IMR-90 (cell line): ENCODE results near the gene LEMD1. TPM values are rescaled to one million over a fixed set of nuclear protein-coding genes. Genes with fewer than 3 reads are reported as not detected.

Experiments
- ATAC-seq: fragments of 200-7000 bp; cut with Tn5 transposase; 2 replicates; pipeline ENCODE4 v1.9.1; 2020; ENCODE audit warnings: low read depth, mild to moderate bottlenecking, moderate library complexity
- BruUV-seq: library from RNA; stranded (reverse); fragments of 400-500 nt; replicated peaks from 2 replicates; lab custom pipeline; 2021; lab: Mats Ljungman, UMichigan
- CTCF ChIA-PET: fragments of 300-600 bp; formaldehyde crosslinking; extraction: SDS; loops from one replicate; lab custom pipeline; 2021; ENCODE audit warnings: antibody characterized with exemption; lab: Yijun Ruan, JAX
- POLR2A ChIA-PET: fragments of 300-600 bp; sonication (Branson Sonifier 250); formaldehyde crosslinking; loops from one replicate; lab custom pipeline; 2022; ENCODE audit warnings: antibody characterized with exemption; ENCODE audit not compliant: unreplicated experiment; lab: Charles Lee
- DNase-seq: peaks from one replicate; pipeline ENCODE4 v3.0.0; 2013
- H2AFZ ChIP-seq: replicated peaks from 2 replicates; pipeline ENCODE3; 2013; ENCODE audit warnings: low read length, mild to moderate bottlenecking; ENCODE audit not compliant: poor library complexity
- H2AK5ac ChIP-seq: 2 replicates; pipeline ENCODE4 v1.6.1; 2013; ENCODE audit warnings: low read depth, low read length, inconsistent platforms
- H2AK9ac ChIP-seq: replicated peaks from 2 replicates; pipeline ENCODE3; 2013; ENCODE audit warnings: mild to moderate bottlenecking, low read depth, low read length, moderate library complexity; ENCODE audit not compliant: poor library complexity
- H2BK120ac ChIP-seq: 2 replicates; pipeline ENCODE4 v1.6.1; 2013; ENCODE audit warnings: low read depth, low read length, inconsistent platforms
- H2BK15ac ChIP-seq: 3 replicates; pipeline ENCODE4 v1.6.1; 2013; ENCODE audit warnings: low read depth, low read length, inconsistent platforms
- H2BK20ac ChIP-seq: 2 replicates; pipeline ENCODE4 v1.6.1; 2013; ENCODE audit warnings: low read depth, mild to moderate bottlenecking, inconsistent platforms, low read length, moderate library complexity
- H2BK5ac ChIP-seq: 2 replicates; pipeline ENCODE4 v1.6.1; 2013; ENCODE audit warnings: mild to moderate bottlenecking, low read depth, low read length, inconsistent platforms; ENCODE audit not compliant: poor library complexity, severe bottlenecking
- H3K14ac ChIP-seq: replicated peaks from 2 replicates; pipeline ENCODE4 v1.6.1; 2013; ENCODE audit warnings: low read depth, low read length, inconsistent platforms
- H3K18ac ChIP-seq: 2 replicates; pipeline ENCODE4 v1.6.1; 2013; ENCODE audit warnings: low read depth, low read length, control low read depth
- H3K23ac ChIP-seq: 2 replicates; pipeline ENCODE4 v1.6.1; 2013; ENCODE audit warnings: low read depth, low read length, inconsistent platforms
- H3K27ac ChIP-seq: 2 replicates; pipeline ENCODE4 v1.5.1; 2013; ENCODE audit warnings: mild to moderate bottlenecking, control low read depth, low read length; ENCODE audit not compliant: insufficient read depth
- H3K27me3 ChIP-seq: 2 replicates; pipeline ENCODE4 v1.6.1; 2013; ENCODE audit warnings: low read length; ENCODE audit not compliant: control insufficient read depth, insufficient read depth
- H3K36me3 ChIP-seq: 2 replicates; pipeline ENCODE4 v1.6.1; 2013; ENCODE audit warnings: low read length, mixed read lengths; ENCODE audit not compliant: control insufficient read depth, insufficient read depth
- H3K4ac ChIP-seq: 2 replicates; pipeline ENCODE4 v1.6.1; 2013; ENCODE audit warnings: low read depth, low read length, inconsistent platforms
- H3K4me1 ChIP-seq: 2 replicates; pipeline ENCODE4 v1.6.1; 2013; ENCODE audit warnings: low read length, mixed read lengths; ENCODE audit not compliant: control insufficient read depth, insufficient read depth
- H3K4me2 ChIP-seq: 2 replicates; pipeline ENCODE4 v1.6.1; 2013; ENCODE audit warnings: low read depth, mild to moderate bottlenecking, control low read depth, low read length, moderate library complexity
- H3K4me3 ChIP-seq: 2 replicates; pipeline ENCODE4 v1.5.1; 2013; ENCODE audit warnings: low read depth, mild to moderate bottlenecking, control low read depth, low read length, moderate library complexity; ENCODE audit not compliant: insufficient read depth
- H3K56ac ChIP-seq: 2 replicates; pipeline ENCODE4 v1.6.1; 2013; ENCODE audit warnings: low read length, inconsistent platforms; ENCODE audit not compliant: insufficient read depth; ENCODE audit errors: extremely low read depth
- H3K79me1 ChIP-seq, 2 experiments: 2 replicates each; pipeline ENCODE4 v1.6.1; 2013; ENCODE audit warnings: low read length in 2 of 2, inconsistent platforms in 1 of 2, low read depth in 1 of 2
- H3K9ac ChIP-seq: 2 replicates; pipeline ENCODE4 v1.6.1; 2013; ENCODE audit warnings: low read depth, low read length, control low read depth
- H3K9me1 ChIP-seq: 2 replicates; pipeline ENCODE4 v1.6.1; 2013; ENCODE audit warnings: low read length, inconsistent platforms; ENCODE audit not compliant: insufficient read depth
- H3K9me3 ChIP-seq: 2 replicates; pipeline ENCODE4 v1.6.1; 2013; ENCODE audit warnings: low read length; ENCODE audit not compliant: control insufficient read depth, insufficient read depth
- H4K20me1 ChIP-seq: 2 replicates; pipeline ENCODE4 v1.6.1; 2013; ENCODE audit warnings: low read length, inconsistent platforms; ENCODE audit not compliant: insufficient read depth
- H4K5ac ChIP-seq: 2 replicates; pipeline ENCODE4 v1.6.1; 2013; ENCODE audit warnings: mild to moderate bottlenecking, low read depth, low read length, control low read depth
- H4K8ac ChIP-seq, 2 experiments: 2 replicates each; pipeline ENCODE4 v1.6.1; 2013; ENCODE audit warnings: low read depth in 2 of 2, low read length in 2 of 2, control low read depth in 1 of 2, inconsistent platforms in 1 of 2
- H4K91ac ChIP-seq: 2 replicates; pipeline ENCODE4 v1.6.1; 2013; ENCODE audit warnings: low read depth, low read length, inconsistent platforms; ENCODE audit not compliant: insufficient read depth
- BHLHE40 ChIP-seq: fragments of 150-350 bp; IDR thresholded peaks from 2 replicates; pipeline ENCODE4 v1.6.1; 2016; ENCODE audit warnings: mild to moderate bottlenecking, low read depth, low read length
- CEBPB ChIP-seq: IDR thresholded peaks from 2 replicates; pipeline ENCODE4 v1.6.1; 2012; ENCODE audit warnings: low read depth, low read length, improper control_type of control experiment
- CHD1 ChIP-seq: IDR thresholded peaks from 2 replicates; pipeline ENCODE4 v1.6.1; 2012; ENCODE audit warnings: low read depth, low read length, improper control_type of control experiment
- FOS ChIP-seq: fragments of 150-350 bp; IDR thresholded peaks from 2 replicates; pipeline ENCODE4 v1.6.1; 2016; ENCODE audit warnings: low read depth, low read length
- MAFK ChIP-seq: IDR thresholded peaks from 2 replicates; pipeline ENCODE4 v1.6.1; 2012; ENCODE audit warnings: low read depth, low read length, improper control_type of control experiment
- MAZ ChIP-seq: IDR thresholded peaks from 2 replicates; pipeline ENCODE4 v1.6.1; 2012; ENCODE audit warnings: low read depth, mild to moderate bottlenecking, low read length, improper control_type of control experiment, moderate library complexity, borderline replicate concordance
- MXI1 ChIP-seq: IDR thresholded peaks from 2 replicates; pipeline ENCODE4 v1.6.1; 2012; ENCODE audit warnings: low read depth, mild to moderate bottlenecking, low read length, moderate library complexity, borderline replicate concordance
- NFE2L2 ChIP-seq: fragments of 150-350 bp; IDR thresholded peaks from 2 replicates; pipeline ENCODE4 v1.6.1; 2016; ENCODE audit warnings: low read depth, mild to moderate bottlenecking, low read length
- POLR2A ChIP-seq: IDR thresholded peaks from 2 replicates; pipeline ENCODE4 v1.6.1; 2012; ENCODE audit warnings: mild to moderate bottlenecking, low read depth, low read length
- RAD21 ChIP-seq: IDR thresholded peaks from 2 replicates; pipeline ENCODE4 v1.6.1; 2012; ENCODE audit warnings: low read length, improper control_type of control experiment
- RCOR1 ChIP-seq: IDR thresholded peaks from 2 replicates; pipeline ENCODE4 v1.6.1; 2012; ENCODE audit warnings: mild to moderate bottlenecking, low read length, improper control_type of control experiment; ENCODE audit not compliant: insufficient replicate concordance
- RFX5 ChIP-seq: IDR thresholded peaks from 2 replicates; pipeline ENCODE4 v1.8.0; 2012; ENCODE audit warnings: low read depth, mild to moderate bottlenecking, low read length, moderate library complexity
- SMC3 ChIP-seq: fragments of 150-350 bp; IDR thresholded peaks from 2 replicates; pipeline ENCODE4 v1.6.1; 2016; ENCODE audit warnings: low read depth, mild to moderate bottlenecking, antibody characterized with exemption, low read length, moderate library complexity
- dilution Hi-C: fragments of 300-500 bp; cut with HindIII; formaldehyde crosslinking; loops from one replicate; pipeline ENCODE4 v1.14.3; 2018; ENCODE audit warnings: low sequenced_read_pairs; ENCODE audit not compliant: unreplicated experiment
- in situ Hi-C: fragments of 300-500 bp; cut with MboI; formaldehyde crosslinking; loops from 3 replicates; pipeline ENCODE4 v1.14.3; 2019; ENCODE audit warnings: low sequenced_read_pairs, inconsistent platforms, mixed read lengths
- intact Hi-C: fragments of 100-400 bp; cut with micrococcal nuclease; formaldehyde crosslinking; loops from 2 replicates; pipeline ENCODE4 v1.10.0; 2022
- polyA plus RNA-seq, 3 experiments: library from polyadenylated mRNA; depleted of rRNA; stranded (reverse); fragments of >200 nt; gene quantifications; 2 replicates each; pipeline ENCODE4 v1.2.3, GENCODE V29; 2012; ENCODE audit warnings: low replicate concordance in 1 of 3
- total RNA-seq: library from RNA; depleted of rRNA; stranded (reverse); fragments of >200 nt; gene quantifications from 2 replicates; pipeline ENCODE4 v1.2.3, GENCODE V29; 2012
- TF ChIP-seq, protein P1 (sequence below): fragments of 150-350 bp; IDR thresholded peaks from 2 replicates; pipeline ENCODE4 v1.6.1; 2016; ENCODE audit warnings: low read depth, mild to moderate bottlenecking, low read length, moderate library complexity, borderline replicate concordance
- TF ChIP-seq, protein P2 (sequence below): fragments of 150-350 bp; IDR thresholded peaks from 2 replicates; pipeline ENCODE4 v1.6.1; 2017; ENCODE audit warnings: mild to moderate bottlenecking, antibody characterized with exemption, low read length, low read depth
- TF ChIP-seq, protein P3 (sequence below): conservative IDR thresholded peaks from 2 replicates; pipeline ENCODE4 v1.5.1; 2012; ENCODE audit warnings: mild to moderate bottlenecking, low read depth, low read length, improper control_type of control experiment

LEMD1 gene
- total and polyA plus RNA-seq, 2 of the 4 experiments (the other 2 are of a cell fraction) = not detected

DNA sequence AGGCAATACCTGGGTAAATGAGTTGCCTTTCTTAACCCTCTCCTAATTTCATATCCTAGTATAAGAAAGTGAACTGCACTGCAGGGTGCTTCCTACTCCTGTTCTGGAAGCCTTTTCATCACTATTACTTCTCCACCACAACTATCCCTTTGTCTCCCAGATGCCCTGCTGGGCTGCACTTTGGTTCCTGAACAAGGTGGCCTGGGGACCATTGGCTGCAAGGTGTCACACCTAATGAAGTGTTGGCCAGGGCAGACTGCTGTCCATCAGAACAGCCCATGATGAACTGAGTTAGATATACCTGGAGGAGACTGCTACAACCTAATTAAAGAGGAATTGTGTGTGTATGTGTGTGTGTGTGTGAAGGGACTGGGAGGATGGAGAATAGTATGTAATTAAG, 63.3 kb downstream of the LEMD1 start:
- no peak overlapping the region for H3K4me2 ChIP-seq
- peaks cover 45% of the 10 kb centered on the region for H3K27me3 ChIP-seq
- TF ChIP-seq POLR2A (no peak), MXI1 (no peak), SMC3 (no peak), FOS (no peak), RAD21 (no peak), NFE2L2 (no peak), BHLHE40 (no peak), CEBPB (no peak), RCOR1 (no peak), CHD1 (no peak), MAZ (no peak), MAFK (no peak), RFX5 (no peak)
- TF ChIP-seq, protein P1, sequence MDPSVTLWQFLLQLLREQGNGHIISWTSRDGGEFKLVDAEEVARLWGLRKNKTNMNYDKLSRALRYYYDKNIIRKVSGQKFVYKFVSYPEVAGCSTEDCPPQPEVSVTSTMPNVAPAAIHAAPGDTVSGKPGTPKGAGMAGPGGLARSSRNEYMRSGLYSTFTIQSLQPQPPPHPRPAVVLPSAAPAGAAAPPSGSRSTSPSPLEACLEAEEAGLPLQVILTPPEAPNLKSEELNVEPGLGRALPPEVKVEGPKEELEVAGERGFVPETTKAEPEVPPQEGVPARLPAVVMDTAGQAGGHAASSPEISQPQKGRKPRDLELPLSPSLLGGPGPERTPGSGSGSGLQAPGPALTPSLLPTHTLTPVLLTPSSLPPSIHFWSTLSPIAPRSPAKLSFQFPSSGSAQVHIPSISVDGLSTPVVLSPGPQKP = no peak
- TF ChIP-seq, protein P2, sequence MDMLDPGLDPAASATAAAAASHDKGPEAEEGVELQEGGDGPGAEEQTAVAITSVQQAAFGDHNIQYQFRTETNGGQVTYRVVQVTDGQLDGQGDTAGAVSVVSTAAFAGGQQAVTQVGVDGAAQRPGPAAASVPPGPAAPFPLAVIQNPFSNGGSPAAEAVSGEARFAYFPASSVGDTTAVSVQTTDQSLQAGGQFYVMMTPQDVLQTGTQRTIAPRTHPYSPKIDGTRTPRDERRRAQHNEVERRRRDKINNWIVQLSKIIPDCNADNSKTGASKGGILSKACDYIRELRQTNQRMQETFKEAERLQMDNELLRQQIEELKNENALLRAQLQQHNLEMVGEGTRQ = no peak
- TF ChIP-seq, protein P3, sequence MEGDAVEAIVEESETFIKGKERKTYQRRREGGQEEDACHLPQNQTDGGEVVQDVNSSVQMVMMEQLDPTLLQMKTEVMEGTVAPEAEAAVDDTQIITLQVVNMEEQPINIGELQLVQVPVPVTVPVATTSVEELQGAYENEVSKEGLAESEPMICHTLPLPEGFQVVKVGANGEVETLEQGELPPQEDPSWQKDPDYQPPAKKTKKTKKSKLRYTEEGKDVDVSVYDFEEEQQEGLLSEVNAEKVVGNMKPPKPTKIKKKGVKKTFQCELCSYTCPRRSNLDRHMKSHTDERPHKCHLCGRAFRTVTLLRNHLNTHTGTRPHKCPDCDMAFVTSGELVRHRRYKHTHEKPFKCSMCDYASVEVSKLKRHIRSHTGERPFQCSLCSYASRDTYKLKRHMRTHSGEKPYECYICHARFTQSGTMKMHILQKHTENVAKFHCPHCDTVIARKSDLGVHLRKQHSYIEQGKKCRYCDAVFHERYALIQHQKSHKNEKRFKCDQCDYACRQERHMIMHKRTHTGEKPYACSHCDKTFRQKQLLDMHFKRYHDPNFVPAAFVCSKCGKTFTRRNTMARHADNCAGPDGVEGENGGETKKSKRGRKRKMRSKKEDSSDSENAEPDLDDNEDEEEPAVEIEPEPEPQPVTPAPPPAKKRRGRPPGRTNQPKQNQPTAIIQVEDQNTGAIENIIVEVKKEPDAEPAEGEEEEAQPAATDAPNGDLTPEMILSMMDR = no peak
- no peaks in the 10 kb centered on the region; the same call in 1 of the 2 replicates for H3K4me1 ChIP-seq
- no peak overlapping the region for H3K9ac ChIP-seq
- no peak overlapping the region for H3K23ac ChIP-seq
- no peaks in the 10 kb centered on the region for H3K9me1 ChIP-seq
- no peak overlapping the region for H2AFZ ChIP-seq
- no peak for DNase-seq
- no peak overlapping the region for H3K4ac ChIP-seq
- dilution Hi-C loops (no loop called here), intact Hi-C loops (loop anchor here (10.0 kb wide), 1 partner anchor 296 kb away; no protein-coding TSS in a partner anchor), in situ Hi-C loops (no loop called here)
- no peak overlapping the region for H4K8ac ChIP-seq
- H2AK9ac ChIP-seq = no peak overlapping the region
- no peak overlapping the region for H4K5ac ChIP-seq
- H3K79me1 ChIP-seq = no peaks in the 10 kb centered on the region
- H3K4me3 ChIP-seq = no peak overlapping the region
- H3K27ac ChIP-seq = no peak overlapping the region
- no peaks in the 10 kb centered on the region for H3K36me3 ChIP-seq
- H2BK5ac ChIP-seq = no peak overlapping the region
- no peak overlapping the region for H3K56ac ChIP-seq
- no peak for ATAC-seq
- ChIA-PET POLR2A (no interaction called here), CTCF (no interaction called here)
- no peaks in the 10 kb centered on the region for H3K9me3 ChIP-seq
- H2AK5ac ChIP-seq = no peak overlapping the region
- H2BK120ac ChIP-seq = no peak overlapping the region
- no peak overlapping the region for H4K91ac ChIP-seq
- H3K14ac ChIP-seq = no peak overlapping the region
- H2BK20ac ChIP-seq = no peak overlapping the region
- H3K18ac ChIP-seq = no peak overlapping the region
- no peak overlapping the region for H2BK15ac ChIP-seq
- no peaks in the 10 kb centered on the region for H4K20me1 ChIP-seq
- no TSS peak for BruUV-seq
